Fibroblast of skin of right quadriceps (primary cell): ENCODE data around the gene TBCD.
"Not testable (repeated sequence)": the region's sequence is repeated elsewhere in the genome, so short reads cannot be mapped to it uniquely, and the experiment has no call there.

Experiments used
- DNase-seq: peaks from one replicate; pipeline ENCODE4 v3.0.0-alpha.2; 2013

Gene TBCD

DNA sequence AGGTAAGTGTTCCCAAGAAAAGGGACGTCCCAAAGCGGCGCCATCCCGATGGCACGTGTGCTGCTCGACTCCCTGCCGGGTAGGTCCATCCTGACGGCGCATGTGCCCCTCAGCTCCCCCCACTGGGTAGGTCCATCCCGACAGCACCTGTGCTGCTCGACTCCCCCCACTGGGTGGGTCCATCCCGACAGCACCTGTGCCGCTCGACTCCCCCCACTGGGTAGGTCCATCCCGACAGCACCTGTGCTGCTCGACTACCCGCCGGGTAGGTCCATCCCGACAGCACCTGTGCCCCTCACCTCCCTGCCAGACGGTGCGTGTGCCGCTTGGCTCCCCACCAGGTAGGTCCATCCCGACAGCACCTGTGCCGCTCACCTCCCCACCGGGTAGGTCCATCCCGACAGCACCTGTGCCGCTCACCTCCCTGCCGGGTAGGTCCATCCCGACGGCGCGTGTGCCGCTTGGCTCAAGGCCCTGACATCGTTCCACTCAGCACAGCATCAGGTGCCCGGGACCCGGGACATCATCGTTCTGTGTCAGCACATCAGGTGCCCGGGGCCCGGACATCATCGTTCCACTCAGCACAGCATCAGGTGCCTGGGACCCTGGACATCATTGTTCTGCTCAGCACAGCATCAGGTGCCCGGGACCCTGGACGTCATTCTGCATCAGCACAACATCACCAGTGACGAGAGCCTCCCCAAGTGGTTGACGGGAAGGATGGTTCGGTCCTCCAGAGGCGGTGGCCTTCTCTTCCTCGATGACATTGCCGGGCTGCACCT lies 22.2 kb upstream of the TBCD start:
- DNase-seq: no peak

DNA sequence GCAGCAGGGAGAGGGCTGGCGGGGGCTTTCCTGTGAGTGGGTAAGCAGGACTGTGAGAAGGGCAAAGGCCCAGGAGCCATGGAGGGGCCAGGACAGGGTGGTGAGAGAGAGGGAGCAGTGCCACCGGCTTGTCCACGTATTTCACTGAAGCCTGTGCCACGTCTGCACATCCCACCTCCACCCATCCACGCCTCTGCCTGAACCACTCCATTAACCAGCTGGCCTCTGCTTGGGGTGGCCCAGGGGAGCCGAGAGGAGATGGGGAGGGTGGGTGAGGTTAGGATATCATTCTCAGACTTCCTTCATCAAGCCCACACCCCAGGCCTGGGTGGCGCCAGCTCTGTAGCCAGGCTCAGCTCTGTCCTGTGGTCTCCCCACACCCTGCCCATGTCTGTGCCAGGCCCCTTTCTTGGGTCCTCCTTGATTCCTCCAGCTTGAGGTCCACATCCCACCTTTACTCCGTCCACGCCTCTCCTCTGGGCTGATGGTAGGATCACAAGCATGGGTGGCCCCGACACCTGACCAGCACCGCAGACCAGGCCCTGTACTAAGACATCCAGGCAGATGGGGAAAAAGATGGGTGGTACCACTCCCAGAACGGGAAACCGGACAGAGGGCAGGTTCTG lies 19.6 kb upstream of the TBCD start:
- no peak for DNase-seq

DNA sequence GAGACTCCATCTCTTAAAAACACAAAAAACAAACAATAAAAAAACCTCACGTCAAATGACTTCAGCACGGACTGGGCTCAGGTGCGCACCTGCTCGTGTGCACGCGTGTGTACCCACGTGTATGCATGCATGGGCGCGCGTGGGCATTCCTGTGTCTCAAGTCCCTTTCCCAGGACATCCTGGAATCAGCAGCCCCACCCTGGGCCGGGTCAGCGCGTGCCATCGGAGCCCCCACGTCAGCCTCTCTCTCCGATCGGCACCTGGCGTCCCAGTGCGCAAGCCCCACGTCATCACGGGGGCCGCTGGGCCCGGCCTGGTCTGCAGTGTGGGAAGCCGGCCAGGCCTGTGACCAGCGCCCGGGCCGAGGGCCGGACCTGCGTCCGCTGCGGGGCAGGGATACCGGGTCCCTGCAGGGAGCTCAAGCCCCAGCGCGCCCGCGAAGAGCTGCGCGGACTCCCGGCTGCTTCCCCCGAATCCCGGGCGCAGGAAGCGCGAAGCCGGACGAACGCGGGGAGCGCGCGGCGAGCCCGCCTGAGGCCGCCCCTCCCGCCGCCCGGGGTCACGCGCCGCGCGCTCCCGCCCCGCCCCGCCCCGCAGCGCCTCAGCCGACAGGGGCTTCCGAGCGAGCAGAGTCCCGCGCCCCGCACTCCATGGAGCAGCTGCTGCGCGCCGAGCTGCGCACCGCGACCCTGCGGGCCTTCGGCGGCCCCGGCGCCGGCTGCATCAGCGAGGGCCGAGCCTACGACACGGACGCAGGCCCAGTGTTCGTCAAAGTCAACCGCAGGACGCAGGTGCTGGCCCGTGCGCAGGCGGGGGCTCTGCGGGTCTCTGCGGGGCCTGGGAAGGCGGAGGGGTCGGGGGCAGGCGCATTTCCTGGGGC lies 16.6 kb upstream of the TBCD start, which contains the start of gene FN3K:
TSS of gene FN3K (plus strand) at position 629 of the 880 bp plus-strand sequence. CDS start at position 651, 22 bp downstream.
- DNase-seq: peak; percentile 40

DNA sequence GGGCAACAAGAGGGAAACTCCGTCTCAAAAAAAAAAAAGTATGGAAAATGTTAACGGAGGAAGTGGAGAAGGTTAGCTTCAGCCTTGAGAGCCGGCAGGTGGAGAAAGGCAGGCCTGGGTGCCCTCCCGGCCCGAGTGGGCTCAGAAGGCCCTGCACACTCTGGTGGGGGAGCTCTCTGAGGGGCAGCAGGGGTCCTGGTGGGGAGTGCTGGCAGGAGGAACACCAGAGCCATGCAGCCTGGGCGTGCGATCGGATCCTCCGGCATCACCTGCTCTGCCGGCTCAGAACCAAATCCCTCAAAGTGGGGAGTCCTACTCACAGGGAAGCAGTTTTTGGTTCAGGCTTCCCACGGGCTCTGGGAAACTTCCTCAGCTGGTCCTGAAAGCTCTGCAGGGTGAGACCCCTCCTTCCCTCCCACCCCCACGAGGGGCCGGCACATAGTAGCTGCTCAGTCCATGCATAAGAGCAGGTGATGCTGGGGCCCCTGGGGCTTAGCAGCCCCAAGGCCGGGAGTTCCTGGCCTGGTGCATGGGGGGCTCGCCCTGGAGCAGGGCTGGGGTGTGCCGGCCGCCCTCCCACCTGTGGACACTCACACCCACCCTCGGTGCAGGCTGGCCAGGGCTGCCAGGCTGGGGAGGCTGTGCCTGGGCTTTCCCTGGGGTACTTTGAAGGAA lies 15.2 kb upstream of the TBCD start:
- DNase-seq: no peak

DNA sequence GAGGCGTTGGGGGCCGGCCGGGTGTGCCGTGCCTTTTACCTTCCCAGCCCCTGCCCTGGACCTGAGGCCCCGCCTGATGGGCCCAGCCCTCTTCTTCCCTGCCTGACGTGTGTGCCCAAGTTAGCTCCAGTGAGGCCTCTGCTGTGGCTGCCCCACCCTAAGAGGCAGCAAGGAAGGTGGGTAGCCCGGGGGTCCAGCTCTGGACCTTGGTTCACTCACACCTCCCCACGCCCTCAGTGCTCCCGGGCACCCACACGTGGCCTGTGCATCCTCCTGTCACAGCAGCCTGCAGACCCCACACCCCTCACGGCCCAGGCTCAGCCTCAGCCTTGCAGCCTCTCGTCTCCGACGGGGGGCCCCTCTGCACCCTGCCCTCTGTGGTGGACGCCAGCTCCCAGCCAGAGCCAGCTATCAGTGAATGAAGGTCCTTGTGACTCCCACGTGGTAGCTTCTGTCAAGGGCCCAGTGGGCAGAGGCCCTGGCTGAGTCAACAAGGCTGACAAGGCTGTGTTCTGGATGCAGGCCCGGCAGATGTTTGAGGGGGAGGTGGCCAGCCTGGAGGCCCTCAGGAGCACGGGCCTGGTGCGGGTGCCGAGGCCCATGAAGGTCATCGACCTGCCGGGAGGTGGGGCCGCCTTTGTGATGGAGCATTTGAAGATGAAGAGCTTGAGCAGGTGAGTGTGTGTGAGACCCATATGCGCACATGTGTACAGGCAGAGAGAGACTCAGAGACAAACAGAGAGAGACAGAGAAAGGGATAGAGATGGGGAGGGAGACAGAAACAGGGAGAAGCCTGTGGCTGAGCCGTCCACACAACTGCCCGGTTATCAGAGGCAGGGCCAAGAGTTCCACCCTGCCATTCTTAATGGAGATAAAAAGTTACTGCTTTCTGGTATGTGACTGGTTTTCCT lies 13.6 kb upstream of the TBCD start:
- DNase-seq: no peak

DNA sequence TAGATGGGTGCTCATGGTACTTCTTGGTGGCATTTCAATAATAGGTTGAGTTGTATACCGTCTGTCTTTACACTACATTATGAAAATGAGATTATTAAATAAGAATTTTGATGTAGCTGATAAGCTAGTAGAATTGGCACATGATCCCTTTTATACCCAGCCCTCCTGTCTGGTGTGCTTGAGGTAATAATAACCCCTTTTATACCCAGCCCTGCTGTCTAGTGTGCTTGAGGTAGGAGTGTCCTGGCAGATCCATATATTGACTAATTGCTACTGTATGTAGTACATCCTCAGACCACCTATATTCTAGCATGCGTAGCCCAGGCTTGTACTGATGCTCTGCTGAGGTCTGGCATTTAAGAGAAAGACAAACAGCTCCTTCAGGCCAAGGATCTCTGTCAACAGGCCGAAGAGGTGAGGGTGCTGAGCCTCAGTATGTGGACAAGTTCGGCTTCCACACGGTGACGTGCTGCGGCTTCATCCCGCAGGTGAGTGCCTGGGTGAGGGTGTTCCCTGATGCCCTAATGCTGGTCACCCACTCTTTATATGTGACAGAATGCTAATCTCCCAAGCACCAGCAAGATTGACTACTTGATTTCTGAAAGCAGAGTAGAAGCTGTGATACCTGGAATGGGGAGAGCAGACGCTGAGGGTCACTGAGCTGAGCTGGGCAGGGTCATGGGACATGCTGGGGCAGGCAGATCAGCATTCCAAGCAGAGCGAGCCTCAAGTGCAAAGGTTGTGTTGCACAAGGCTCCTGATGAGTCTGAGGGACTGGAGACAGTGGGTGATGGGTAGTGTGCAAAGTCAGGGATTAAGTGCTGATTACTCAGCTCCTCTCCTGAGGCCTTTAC lies 10.7 kb upstream of the TBCD start:
- no peak for DNase-seq

DNA sequence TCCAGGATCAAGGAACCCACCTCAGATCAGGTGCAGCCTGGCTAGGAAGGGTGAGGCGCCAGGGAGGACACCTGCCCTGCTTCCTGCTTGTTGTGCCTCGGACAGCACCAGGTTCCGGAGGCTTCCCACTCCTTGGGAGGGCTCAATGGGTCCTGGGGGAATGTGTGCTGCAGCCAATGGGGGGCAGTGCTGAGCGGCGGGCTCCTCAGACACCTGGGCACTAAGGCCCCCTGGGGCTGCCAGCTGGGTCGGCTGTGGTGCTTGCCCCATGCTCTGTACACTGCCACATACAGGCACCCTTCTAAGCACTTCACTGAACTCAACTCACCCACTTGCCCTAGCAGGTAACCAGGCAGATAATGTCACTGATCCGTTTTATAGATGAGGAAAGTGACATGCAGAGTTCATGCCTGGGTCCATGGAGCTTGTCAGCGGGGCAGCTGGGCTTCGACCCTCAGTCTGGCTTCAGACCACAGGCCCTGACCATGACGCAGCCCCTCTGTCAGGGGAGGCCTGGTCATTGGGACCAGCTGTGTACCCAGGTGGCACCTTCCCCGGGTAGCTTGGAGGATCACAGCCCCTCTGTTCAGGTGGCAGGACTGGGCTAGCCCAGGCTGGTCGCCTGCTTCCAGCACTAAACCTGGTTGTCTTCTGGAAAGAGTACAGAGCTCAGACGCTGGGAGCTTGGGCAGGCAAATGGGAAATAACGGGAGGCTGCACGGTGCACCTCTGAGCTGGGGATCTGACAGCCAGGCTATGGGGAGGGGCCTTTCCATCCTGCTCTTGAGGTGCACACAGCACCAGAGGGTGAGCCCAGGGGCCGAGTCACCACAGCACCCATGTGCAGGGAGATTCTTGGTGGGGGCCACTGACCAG lies 8.3 kb upstream of the TBCD start:
- DNase-seq: no peak

DNA sequence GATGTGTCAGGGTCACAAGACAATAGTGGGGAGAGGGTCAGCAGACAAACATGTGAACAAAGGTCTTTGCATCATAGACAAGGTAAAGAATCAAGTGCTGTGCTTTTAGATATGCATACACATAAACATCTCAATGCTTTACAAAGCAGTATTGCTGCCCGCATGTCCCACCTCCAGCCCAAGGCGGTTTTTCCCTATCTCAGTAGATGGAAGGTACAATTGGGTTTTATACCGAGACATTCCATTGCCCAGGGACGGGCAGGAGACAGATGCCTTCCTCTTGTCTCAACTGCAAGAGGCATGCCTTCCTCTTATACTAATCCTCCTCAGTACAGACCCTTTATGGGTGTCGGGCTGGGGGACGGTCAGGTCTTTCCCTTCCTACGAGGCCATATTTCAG lies 7.1 kb upstream of the TBCD start:
- not testable (repeated sequence) for DNase-seq

DNA sequence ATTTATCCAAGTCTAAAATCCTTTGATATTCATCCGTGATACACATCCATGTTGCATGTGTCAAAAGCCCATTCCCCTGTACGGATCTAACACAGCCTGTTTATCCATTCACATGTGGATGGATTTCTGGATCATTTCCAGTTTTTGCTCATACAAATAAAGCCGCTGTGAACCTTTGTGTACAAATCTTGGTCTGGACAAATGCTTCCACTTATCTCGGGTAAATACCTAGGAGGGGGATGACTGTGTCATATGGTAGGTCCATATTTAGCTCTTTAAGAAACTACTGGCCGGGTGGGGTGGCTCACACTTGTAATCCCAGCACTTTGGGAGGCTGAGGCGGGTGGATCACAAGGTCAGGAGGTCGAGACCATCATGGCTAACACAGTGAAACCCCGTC lies 6.3 kb upstream of the TBCD start:
- no peak for DNase-seq

DNA sequence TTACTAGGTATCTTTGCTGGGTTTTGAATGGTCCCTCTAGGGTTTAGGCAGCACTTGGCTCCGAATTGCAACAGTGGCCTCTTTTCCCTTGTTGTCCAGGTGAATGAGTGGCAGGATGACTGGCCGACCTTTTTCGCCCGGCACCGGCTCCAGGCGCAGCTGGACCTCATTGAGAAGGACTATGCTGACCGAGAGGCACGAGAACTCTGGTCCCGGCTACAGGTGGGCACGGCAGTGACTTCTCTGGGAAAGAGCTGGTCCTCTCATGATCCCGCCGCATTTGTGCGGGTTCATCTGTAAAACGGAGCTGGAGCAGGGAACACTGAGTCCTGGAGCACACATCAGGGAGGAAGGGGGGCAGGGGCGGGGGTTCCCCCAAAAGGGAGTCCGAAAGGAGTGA lies 3.1 kb upstream of the TBCD start:
- no peak for DNase-seq

DNA sequence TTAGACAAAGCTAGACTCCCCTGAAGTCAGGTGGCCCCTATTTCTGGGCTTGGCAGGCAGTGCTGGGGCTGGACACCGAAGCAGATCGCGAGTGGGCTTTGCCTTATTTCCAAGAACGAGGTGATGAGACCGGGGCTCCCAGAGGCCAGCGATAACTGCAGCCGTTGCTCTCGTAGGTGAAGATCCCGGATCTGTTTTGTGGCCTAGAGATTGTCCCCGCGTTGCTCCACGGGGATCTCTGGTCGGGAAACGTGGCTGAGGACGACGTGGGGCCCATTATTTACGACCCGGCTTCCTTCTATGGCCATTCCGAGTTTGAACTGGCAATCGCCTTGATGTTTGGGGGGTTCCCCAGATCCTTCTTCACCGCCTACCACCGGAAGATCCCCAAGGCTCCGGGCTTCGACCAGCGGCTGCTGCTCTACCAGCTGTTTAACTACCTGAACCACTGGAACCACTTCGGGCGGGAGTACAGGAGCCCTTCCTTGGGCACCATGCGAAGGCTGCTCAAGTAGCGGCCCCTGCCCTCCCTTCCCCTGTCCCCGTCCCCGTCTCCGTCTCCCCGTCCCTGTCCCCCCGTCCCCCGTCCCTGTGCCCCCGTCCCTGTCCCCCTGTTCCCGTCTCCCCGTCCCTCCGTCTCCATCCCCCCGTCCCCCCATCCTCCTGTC lies 1.5 kb upstream of the TBCD start:
- no peak for DNase-seq

DNA sequence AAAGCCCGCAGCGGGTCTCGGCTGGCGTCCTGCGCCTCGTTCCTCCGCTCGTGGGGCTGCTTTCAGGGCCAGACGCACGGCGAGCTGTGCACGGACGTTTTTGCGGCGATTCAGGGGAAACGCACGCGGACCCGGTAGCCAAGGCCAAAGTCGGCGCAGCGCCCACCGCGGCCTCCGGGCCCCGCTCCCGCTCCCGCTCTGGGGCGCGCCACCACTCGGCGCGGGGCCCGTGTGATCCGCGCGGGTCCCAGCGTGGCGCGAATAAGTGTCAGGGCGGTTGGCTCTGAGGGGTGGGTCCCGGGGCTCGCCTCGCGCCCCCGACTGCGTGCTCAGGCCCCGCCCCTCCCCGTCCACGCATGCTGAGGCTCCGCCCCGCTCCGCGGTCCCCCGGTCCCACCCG lies 694 bp upstream of the TBCD start:
- no peak for DNase-seq

DNA sequence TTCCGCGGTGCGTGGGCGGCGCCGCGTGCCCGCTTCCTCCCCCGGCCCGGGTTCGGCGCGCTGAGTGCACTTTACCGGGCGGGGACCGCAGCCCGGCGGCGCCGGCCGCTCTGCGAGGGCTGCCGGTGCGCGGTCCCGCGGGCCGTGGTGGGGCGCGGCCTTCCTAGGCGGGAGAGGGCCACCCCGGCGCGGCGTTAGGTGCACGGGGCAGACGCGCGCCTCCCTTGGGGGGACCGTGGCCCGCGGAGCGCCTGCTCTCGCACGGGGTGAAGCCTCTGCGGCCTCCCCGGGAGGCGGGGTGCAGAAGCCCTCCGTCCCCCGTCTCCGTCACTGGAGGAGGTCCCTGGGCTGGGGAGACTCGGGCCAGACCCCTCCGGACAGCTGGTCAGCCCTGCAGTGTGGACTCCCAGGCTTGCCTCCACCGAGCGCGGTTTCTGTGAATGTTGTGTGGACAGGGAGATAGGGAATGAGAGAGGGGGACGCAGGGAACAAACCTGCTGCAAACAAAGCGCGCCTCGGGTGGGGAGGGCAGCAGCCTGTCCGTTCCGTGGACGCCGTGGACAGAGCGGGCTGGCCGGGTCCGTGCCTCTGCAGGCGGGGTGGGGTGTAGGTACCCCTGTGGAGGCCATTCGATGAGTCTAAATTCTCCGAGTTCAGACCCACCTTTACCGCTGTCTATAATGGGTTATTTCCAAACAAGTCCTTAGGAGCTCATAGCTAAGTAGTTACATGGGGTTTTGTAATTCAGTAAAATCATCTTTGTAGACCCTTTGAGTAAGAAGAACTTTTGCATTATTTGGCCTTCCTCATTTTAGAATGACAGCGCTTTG lies 721 bp downstream of the TBCD start:
- DNase-seq: no peak

DNA sequence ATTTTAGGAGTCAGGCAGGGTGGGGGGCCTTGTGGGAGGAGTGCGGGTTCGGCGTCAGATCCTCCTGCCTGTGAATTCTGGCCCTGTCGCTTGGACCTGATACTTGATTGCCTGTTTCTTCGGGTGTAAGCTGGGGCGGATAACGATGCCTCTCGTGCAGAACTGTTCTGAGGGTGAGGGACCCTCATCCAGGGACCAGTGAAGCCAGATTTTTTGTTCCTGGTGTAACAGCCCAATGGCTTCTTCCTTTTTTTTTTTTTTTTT lies 1.3 kb downstream of the TBCD start:
- DNase-seq: no peak

DNA sequence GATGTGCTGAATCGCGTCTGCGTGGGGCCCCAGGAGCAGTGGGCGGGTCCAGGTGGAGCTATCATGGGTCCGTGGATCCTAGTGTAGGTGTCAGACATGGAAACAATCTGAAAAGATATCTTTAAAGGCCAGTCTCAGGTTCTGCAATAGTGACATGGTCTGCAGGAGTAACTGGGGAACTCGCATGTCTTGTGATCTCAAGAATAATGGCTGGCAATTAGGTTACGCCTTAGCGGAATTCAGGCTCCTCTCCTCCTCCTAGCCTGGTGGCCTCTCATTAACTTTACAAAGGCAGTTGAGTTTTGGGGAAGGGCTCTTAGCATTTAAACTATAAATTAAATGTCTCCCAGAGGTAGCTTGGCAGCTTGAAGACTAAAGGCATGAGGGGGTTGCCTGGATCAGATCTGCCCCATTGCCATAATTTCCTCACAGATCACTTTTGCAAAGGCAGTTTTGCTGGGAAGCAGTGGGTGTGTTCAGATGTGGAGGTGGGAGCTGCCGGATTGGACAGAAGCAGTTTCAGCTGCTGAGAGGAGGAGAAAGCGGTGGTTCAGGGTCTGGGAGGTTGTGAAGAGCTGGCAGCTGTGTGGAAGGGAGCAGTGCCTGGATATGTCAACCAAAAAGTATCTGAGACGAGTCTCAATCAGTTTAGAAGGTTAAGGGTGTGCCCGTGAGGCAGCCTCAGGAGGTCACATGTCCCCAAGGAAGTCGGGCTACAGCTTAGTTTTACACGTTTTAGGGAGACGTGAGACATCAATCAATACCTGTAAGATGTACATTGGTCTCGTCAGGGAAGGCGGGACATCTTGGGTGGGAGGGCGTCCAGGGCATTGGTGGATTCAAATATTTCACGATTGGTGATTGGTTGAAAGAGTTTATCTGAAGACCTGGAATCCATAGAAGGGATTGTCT lies 2.7 kb downstream of the TBCD start:
- DNase-seq: no peak

DNA sequence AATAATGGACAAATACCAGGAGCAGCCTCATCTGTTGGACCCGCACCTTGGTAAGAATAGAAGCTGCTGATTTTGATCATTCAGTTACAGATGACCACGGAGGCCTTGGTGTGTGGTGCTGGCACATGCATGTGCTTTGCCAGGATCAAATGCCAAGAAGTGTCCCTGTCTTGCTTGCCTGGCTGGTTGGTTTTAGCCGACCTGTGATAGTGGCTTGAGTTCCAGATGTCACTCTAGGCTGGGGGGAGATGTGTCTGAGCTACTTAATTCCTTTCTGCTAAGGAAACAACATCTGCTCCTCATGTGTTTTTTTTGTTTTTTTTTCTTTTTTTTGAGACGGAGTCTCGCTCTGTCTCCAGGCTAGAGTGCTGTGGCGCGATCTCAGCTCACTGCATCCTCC lies 4.3 kb downstream of the TBCD start:
- DNase-seq: no peak

DNA sequence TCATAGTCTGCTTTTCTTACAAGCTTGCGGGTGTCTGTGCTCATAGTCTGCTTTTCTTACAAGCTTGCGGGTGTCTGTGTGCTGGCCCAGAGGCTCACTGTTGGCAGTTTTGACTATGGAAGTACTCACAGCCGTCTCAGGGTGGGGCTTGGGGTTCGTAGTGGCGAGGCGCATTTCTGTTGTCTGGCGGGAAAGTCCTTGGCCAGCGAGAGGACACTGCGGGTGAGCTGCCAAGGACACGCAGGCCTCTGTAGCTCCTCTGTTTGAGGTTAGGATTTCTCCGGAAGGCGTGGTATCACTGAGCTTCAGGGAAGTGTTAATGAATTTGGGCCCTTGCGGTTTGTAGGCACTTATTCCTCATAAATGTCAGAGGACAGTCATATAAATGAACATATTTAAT lies 13.5 kb downstream of the TBCD start:
- no peak for DNase-seq
